Activated CD8-positive, alpha-beta T cell treated with anti-CD3 and anti-CD28 coated beads, Interleukin-2, amount 10 ng/mL, durations not matched to agents 7 days and 5 days (primary cell): ENCODE data around the gene SLC2A4RG. TPM values are rescaled to one million over a fixed set of nuclear protein-coding genes. Genes with fewer than 3 reads are reported as not detected.

Experiments
- ATAC-seq: fragments of 150-1000 bp; cut with Tn5 transposase; one replicate; pipeline ENCODE4 v1.10.0; 2021; ENCODE audit warnings: moderate library complexity
- CTCF ChIA-PET: fragments of 350-600 bp; sonication (Branson Sonifier 250); formaldehyde crosslinking; loops from one replicate; lab custom pipeline; 2021; ENCODE audit warnings: antibody characterized with exemption; lab: Charles Lee
- POLR2A ChIA-PET: fragments of 350-600 bp; sonication (Branson Sonifier 250); formaldehyde crosslinking; loops from one replicate; lab custom pipeline; 2021; ENCODE audit warnings: antibody characterized with exemption; lab: Charles Lee
- DNase-seq: peaks from one replicate; pipeline ENCODE4 v3.0.0-alpha.2; 2020
- H3K27ac Mint-ChIP-seq: one replicate; pipeline ENCODE4 v1.8.0; 2021; ENCODE audit warnings: mild to moderate bottlenecking, mixed read lengths
- H3K27me3 Mint-ChIP-seq: one replicate; pipeline ENCODE4 v1.8.0; 2021; ENCODE audit warnings: low read depth, mixed read lengths
- H3K36me3 Mint-ChIP-seq: one replicate; pipeline ENCODE4 v1.8.0; 2021; ENCODE audit warnings: low read depth, mixed read lengths
- H3K4me1 Mint-ChIP-seq: one replicate; pipeline ENCODE4 v1.8.0; 2021; ENCODE audit warnings: low read depth, mixed read lengths
- H3K4me3 Mint-ChIP-seq: one replicate; pipeline ENCODE4 v1.8.0; 2021; ENCODE audit warnings: mild to moderate bottlenecking, mixed read lengths
- H3K9me3 Mint-ChIP-seq: one replicate; pipeline ENCODE4 v1.8.0; 2022; ENCODE audit warnings: mixed read lengths; ENCODE audit not compliant: insufficient read depth
- total RNA-seq, 2 experiments: library from RNA; stranded (reverse); gene quantifications; one replicate each; pipeline ENCODE4 v1.2.3, GENCODE V29; 2021

Gene SLC2A4RG
- total RNA-seq, 2 experiments from 2014 or later, result 97.2 TPM

- H3K27ac Mint-ChIP-seq, result no peak overlapping the region
- H3K9me3 Mint-ChIP-seq, result no peaks in the 10 kb centered on the region
- H3K4me3 Mint-ChIP-seq, result no peak overlapping the region
- ATAC-seq, result no peak
- peaks cover 20% of the 10 kb centered on the region for H3K36me3 Mint-ChIP-seq
- peaks cover 12% of the 10 kb centered on the region for H3K4me1 Mint-ChIP-seq
- POLR2A ChIA-PET, result no interaction called here
- CTCF ChIA-PET, result interaction anchor here (0.9 kb wide), 1 partner anchor 35 kb away, joined by 3 read pairs; the partner anchor contains the start of gene LIME1
- H3K27me3 Mint-ChIP-seq, result no peaks in the 10 kb centered on the region
- DNase-seq, result no peak
Observed at GRCh38 chr20:63701329-63702035, 38.1 kb upstream of the SLC2A4RG start.

- ATAC-seq, result no peak
- no peaks in the 10 kb centered on the region for H3K27me3 Mint-ChIP-seq
- CTCF ChIA-PET, result no interaction called here
- no peak overlapping the region for H3K4me3 Mint-ChIP-seq
- H3K27ac Mint-ChIP-seq, result no peak overlapping the region
- peaks cover 27% of the 10 kb centered on the region for H3K36me3 Mint-ChIP-seq
- no peak for DNase-seq
- peaks cover 16% of the 10 kb centered on the region for H3K4me1 Mint-ChIP-seq
- H3K9me3 Mint-ChIP-seq, result no peaks in the 10 kb centered on the region
- POLR2A ChIA-PET, result no interaction called here
Observed at GRCh38 chr20:63702036-63702665, 37.4 kb upstream of the SLC2A4RG start.

GRCh38 chr20:63702751-63703470 lies 36.7 kb upstream of the SLC2A4RG start:
- POLR2A ChIA-PET, result no interaction called here
- CTCF ChIA-PET, result no interaction called here
- no peak overlapping the region for H3K27ac Mint-ChIP-seq
- no peak for DNase-seq
- H3K9me3 Mint-ChIP-seq, result no peaks in the 10 kb centered on the region
- H3K4me3 Mint-ChIP-seq, result no peak overlapping the region
- H3K27me3 Mint-ChIP-seq, result no peaks in the 10 kb centered on the region
- ATAC-seq, result no peak
- H3K4me1 Mint-ChIP-seq, result peaks cover 12% of the 10 kb centered on the region
- peaks cover 27% of the 10 kb centered on the region for H3K36me3 Mint-ChIP-seq

- CTCF ChIA-PET, result interaction anchor here (1.3 kb wide), 1 partner anchor 83 kb away, joined by 3 read pairs; no protein-coding TSS in a partner anchor
- POLR2A ChIA-PET, result interaction anchor here (1.3 kb wide), 1 partner anchor 8 kb away, joined by 3 read pairs; no protein-coding TSS in a partner anchor
Observed at GRCh38 chr20:63703471-63703975, 36.1 kb upstream of the SLC2A4RG start.

GRCh38 chr20:63703976-63704748 lies 35.4 kb upstream of the SLC2A4RG start:
- POLR2A ChIA-PET, result interaction anchor here (1.3 kb wide), 1 partner anchor 9 kb away, joined by 3 read pairs; no protein-coding TSS in a partner anchor
- Mint-ChIP-seq H3K27me3 (no peaks in the 10 kb centered on the region), H3K4me1 (peaks cover 20% of the 10 kb centered on the region), H3K36me3 (peaks cover 36% of the 10 kb centered on the region), H3K9me3 (no peaks in the 10 kb centered on the region), H3K4me3 (no peak overlapping the region), H3K27ac (no peak overlapping the region)
- CTCF ChIA-PET, result interaction anchor here (1.3 kb wide), 1 partner anchor 82 kb away, joined by 3 read pairs; no protein-coding TSS in a partner anchor
- DNase-seq (no peak), ATAC-seq (no peak)

More at GRCh38 chr20:63703471-63703975, 36.1 kb upstream of the SLC2A4RG start:
- no peak overlapping the region for H3K4me3 Mint-ChIP-seq
- H3K27ac Mint-ChIP-seq, result no peak overlapping the region
- DNase-seq (no peak), ATAC-seq (no peak)
- no peaks in the 10 kb centered on the region for H3K27me3 Mint-ChIP-seq
- peaks cover 29% of the 10 kb centered on the region for H3K36me3 Mint-ChIP-seq
- peaks cover 14% of the 10 kb centered on the region for H3K4me1 Mint-ChIP-seq
- H3K9me3 Mint-ChIP-seq, result no peaks in the 10 kb centered on the region

- Mint-ChIP-seq H3K27me3 (no peaks in the 10 kb centered on the region), H3K4me3 (no peak overlapping the region), H3K9me3 (no peaks in the 10 kb centered on the region), H3K36me3 (peaks cover 40% of the 10 kb centered on the region), H3K27ac (no peak overlapping the region), H3K4me1 (peaks cover 25% of the 10 kb centered on the region)
- DNase-seq (no peak), ATAC-seq (no peak)
- CTCF ChIA-PET, result interaction anchor here (1.3 kb wide), 1 partner anchor 82 kb away, joined by 3 read pairs; no protein-coding TSS in a partner anchor
- POLR2A ChIA-PET, result interaction anchor here (1.3 kb wide), 1 partner anchor 9 kb away, joined by 3 read pairs; no protein-coding TSS in a partner anchor
Observed at GRCh38 chr20:63704749-63705117, 34.8 kb upstream of the SLC2A4RG start.

GRCh38 chr20:63705232-63706026 lies 34.1 kb upstream of the SLC2A4RG start:
- ATAC-seq (no peak), DNase-seq (no peak)
- Mint-ChIP-seq H3K27ac (no peak overlapping the region), H3K4me1 (peaks cover 29% of the 10 kb centered on the region), H3K4me3 (peak overlapping the region; percentile 90), H3K9me3 (no peaks in the 10 kb centered on the region), H3K36me3 (peaks cover 42% of the 10 kb centered on the region), H3K27me3 (no peaks in the 10 kb centered on the region)
- CTCF ChIA-PET, result interaction anchor here (1.4 to 4.2 kb wide), 4 partner anchors 32 to 159 kb away, joined by 5 to 70 read pairs (median 30); partner anchors contain the start of genes LIME1, SLC2A4RG and TPD52L2
- POLR2A ChIA-PET, result no interaction called here

- H3K36me3 Mint-ChIP-seq, result peaks cover 49% of the 10 kb centered on the region
- no peaks in the 10 kb centered on the region for H3K9me3 Mint-ChIP-seq
- POLR2A ChIA-PET, result interaction anchor here (1.3 kb wide), 1 partner anchor 159 kb away, joined by 4 read pairs; the partner anchor contains the start of gene TPD52L2
- peaks cover 36% of the 10 kb centered on the region for H3K4me1 Mint-ChIP-seq
- H3K27ac Mint-ChIP-seq, result peak overlapping the region; percentile 81
- peak overlapping the region; percentile 90 for H3K4me3 Mint-ChIP-seq
- no peaks in the 10 kb centered on the region for H3K27me3 Mint-ChIP-seq
- DNase-seq, result no peak
- no peak for ATAC-seq
- CTCF ChIA-PET, result interaction anchor here (0.6 to 4.2 kb wide), 5 partner anchors 27 to 158 kb away, joined by 3 to 70 read pairs (median 15); partner anchors contain the start of genes LIME1, SLC2A4RG and TPD52L2
Observed at GRCh38 chr20:63706027-63706695, 33.4 kb upstream of the SLC2A4RG start.

GRCh38 chr20:63706852-63707557 lies 32.6 kb upstream of the SLC2A4RG start:
- Mint-ChIP-seq H3K27me3 (no peaks in the 10 kb centered on the region), H3K9me3 (no peaks in the 10 kb centered on the region), H3K27ac (peak overlapping the region; percentile 81), H3K4me1 (peaks cover 38% of the 10 kb centered on the region), H3K36me3 (peaks cover 58% of the 10 kb centered on the region), H3K4me3 (peak overlapping the region; percentile 90)
- DNase-seq, result peak; percentile 76
- ATAC-seq, result peak; percentile 62
- ChIA-PET POLR2A (interaction anchor here (0.6 to 2.2 kb wide), 12 partner anchors 9 to 262 kb away, joined by 3 to 19 read pairs (median 4); partner anchors contain the start of genes LIME1, RTEL1, SLC2A4RG and TPD52L2), CTCF (interaction anchor here (0.6 to 4.2 kb wide), 25 partner anchors 8 to 351 kb away, joined by 3 to 70 read pairs (median 5); partner anchors contain the start of genes LIME1, RTEL1, SAMD10 and SLC2A4RG)
